Midbrain (tissue), 1 donor: Measurements from ENCODE around the gene DAAM2.

Experiments
- DNase-seq: peaks from one replicate; lab custom pipeline; 2025; lab: John Stamatoyannopoulos, UW

DAAM2 gene

GRCh38 chr6:39930540-39930939 is 138.4 kb downstream of the DAAM2 start:
- no peak for DNase-seq

- DNase-seq: peak; percentile 19
Observed at GRCh38 chr6:39931607-39932006, 139.4 kb downstream of the DAAM2 start.

GRCh38 chr6:39932386-39932910 is 140.3 kb downstream of the DAAM2 start:
- DNase-seq: no peak

- no peak for DNase-seq
Observed at GRCh38 chr6:39933669-39934130, 141.5 kb downstream of the DAAM2 start.

- DNase-seq: peak; percentile 91
Observed at GRCh38 chr6:39934131-39934757, 142.1 kb downstream of the DAAM2 start, which contains the start of gene MOCS1. TSS of gene MOCS1 (minus strand) at chr6:39934462. CDS start at chr6:39934417, 45 bp downstream.

- no peak for DNase-seq
Observed at GRCh38 chr6:39935241-39935640, 143.1 kb downstream of the DAAM2 start.

- no peak for DNase-seq
Observed at GRCh38 chr6:39936857-39937256, 144.7 kb downstream of the DAAM2 start.

GRCh38 chr6:39937686-39938333 is 145.6 kb downstream of the DAAM2 start:
- DNase-seq: no peak

- DNase-seq: no peak
Observed at GRCh38 chr6:39938773-39939654, 146.8 kb downstream of the DAAM2 start.

GRCh38 chr6:39941138-39941537 is 149.0 kb downstream of the DAAM2 start:
- DNase-seq: no peak

GRCh38 chr6:39941820-39942219 is 149.6 kb downstream of the DAAM2 start:
- no peak for DNase-seq

GRCh38 chr6:39942903-39943580 is 150.9 kb downstream of the DAAM2 start:
- DNase-seq: no peak

GRCh38 chr6:39945626-39946025 is 153.4 kb downstream of the DAAM2 start:
- DNase-seq: no peak

- no peak for DNase-seq
Observed at GRCh38 chr6:39947611-39948068, 155.5 kb downstream of the DAAM2 start.

GRCh38 chr6:39948199-39948791 is 156.1 kb downstream of the DAAM2 start:
- no peak for DNase-seq

GRCh38 chr6:39950125-39950720 is 158.0 kb downstream of the DAAM2 start:
- no peak for DNase-seq

GRCh38 chr6:39951191-39951590 is 159.0 kb downstream of the DAAM2 start:
- DNase-seq: no peak

GRCh38 chr6:39951716-39952115 is 159.5 kb downstream of the DAAM2 start:
- DNase-seq: no peak

- no peak for DNase-seq
Observed at GRCh38 chr6:39952167-39952566, 160.0 kb downstream of the DAAM2 start.

GRCh38 chr6:39953076-39953618 is 161.0 kb downstream of the DAAM2 start:
- no peak for DNase-seq
